T-helper 9 cell (primary cell): Measurements from ENCODE around the gene UBAP2.

Source experiments
- DNase-seq: peaks from one replicate; pipeline ENCODE4 v3.0.0-alpha.2; 2020
- total RNA-seq, 2 donors: gene quantifications; one replicate each; lab custom pipeline; 2026; lab: John Stamatoyannopoulos, UW

The UBAP2 gene
- 49.7 to 59.9 reads per million in 2 donors for total RNA-seq

GRCh38 chr9:34048727-34049629 lies at the start of gene UBAP2:
TSS of gene UBAP2 (minus strand) at chr9:34048887. CDS start at chr9:34017148, 31,739 bp downstream.
- peak; percentile 98 for DNase-seq

- no peak for DNase-seq
Measured at GRCh38 chr9:34098307-34098706, 49.6 kb upstream of the UBAP2 start.

GRCh38 chr9:34097865-34098264 lies 49.2 kb upstream of the UBAP2 start:
- no peak for DNase-seq

- DNase-seq, result no peak
Measured at GRCh38 chr9:34096751-34097150, 48.1 kb upstream of the UBAP2 start.

GRCh38 chr9:34093578-34093977 lies 44.9 kb upstream of the UBAP2 start:
- no peak for DNase-seq

- DNase-seq, result no peak
Measured at GRCh38 chr9:34089311-34089710, 40.6 kb upstream of the UBAP2 start.

- no peak for DNase-seq
Measured at GRCh38 chr9:34087370-34087769, 38.7 kb upstream of the UBAP2 start.

GRCh38 chr9:34086864-34087263 lies 38.2 kb upstream of the UBAP2 start:
- no peak for DNase-seq

GRCh38 chr9:34085581-34086500 lies 37.2 kb upstream of the UBAP2 start:
- no peak for DNase-seq

GRCh38 chr9:34084562-34084961 lies 35.9 kb upstream of the UBAP2 start:
- DNase-seq, result no peak

GRCh38 chr9:34079181-34079580 lies 30.5 kb upstream of the UBAP2 start:
- no peak for DNase-seq

- no peak for DNase-seq
Measured at GRCh38 chr9:34072868-34073590, 24.3 kb upstream of the UBAP2 start.

- no peak for DNase-seq
Measured at GRCh38 chr9:34072410-34072809, 23.7 kb upstream of the UBAP2 start.

GRCh38 chr9:34070606-34071324 lies 22.1 kb upstream of the UBAP2 start:
- no peak for DNase-seq

- DNase-seq, result no peak
Measured at GRCh38 chr9:34069831-34070230, 21.1 kb upstream of the UBAP2 start.

GRCh38 chr9:34065541-34065940 lies 16.9 kb upstream of the UBAP2 start:
- DNase-seq, result no peak

GRCh38 chr9:34059954-34060353 lies 11.3 kb upstream of the UBAP2 start:
- no peak for DNase-seq

- DNase-seq, result no peak
Measured at GRCh38 chr9:34059281-34059680, 10.6 kb upstream of the UBAP2 start.

GRCh38 chr9:34049630-34050384 lies 1.1 kb upstream of the UBAP2 start:
- DNase-seq, result no peak

GRCh38 chr9:34047864-34048726 lies 592 bp downstream of the UBAP2 start:
- peak; percentile 27 for DNase-seq
